AG04449 (cell line): ENCODE results near the gene VAT1L.

Experiments
- CTCF ChIA-PET: fragments of 350-600 bp; formaldehyde crosslinking; extraction: SDS; loops from one replicate; lab custom pipeline; 2021; ENCODE audit warnings: antibody characterized with exemption; lab: Yijun Ruan, JAX
- POLR2A ChIA-PET: fragments of 400-600, 350-600 bp; formaldehyde crosslinking; extraction: SDS; loops from one replicate; lab custom pipeline; 2020; ENCODE audit warnings: antibody characterized with exemption, inconsistent platforms; lab: Yijun Ruan, JAX
- DNase-seq: peaks from one replicate; pipeline ENCODE4 v3.0.0-alpha.2; 2010; ENCODE audit warnings: low read depth, low spot score
- H3K4me3 ChIP-seq: 2 replicates; pipeline ENCODE4 v1.5.1; 2011; ENCODE audit warnings: low read depth, mild to moderate bottlenecking, control low read depth, low read length
- TF ChIP-seq, protein P1 (sequence below): IDR thresholded peaks from one replicate; pipeline ENCODE4 v1.5.1; 2011; ENCODE audit warnings: mild to moderate bottlenecking, moderate library complexity, low read length, control low read depth, inconsistent platforms; ENCODE audit not compliant: insufficient read depth; ENCODE audit errors: missing control alignments

Gene VAT1L

DNA sequence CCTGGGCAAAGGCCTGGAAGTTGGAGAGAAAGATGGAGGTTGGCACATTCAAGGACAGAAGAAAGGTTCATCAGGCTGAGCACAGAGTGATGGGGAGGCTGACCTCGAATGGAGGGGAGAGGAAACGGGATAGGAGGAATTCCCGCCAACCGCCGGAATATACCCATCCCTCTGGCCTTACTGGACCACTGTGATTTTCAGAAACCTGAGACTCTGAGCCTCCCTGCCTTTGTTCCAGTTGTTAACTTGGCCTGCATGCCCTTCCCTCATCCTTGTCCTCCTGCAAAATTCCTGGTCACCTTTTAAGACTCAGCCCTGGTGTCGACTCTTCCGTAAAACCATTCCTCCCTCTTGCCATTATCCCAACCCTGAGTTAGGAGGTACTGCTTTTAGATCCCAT lies 107.6 kb downstream of the VAT1L start:
- ChIA-PET CTCF (no interaction called here), POLR2A (no interaction called here)
- TF ChIP-seq, protein P1, sequence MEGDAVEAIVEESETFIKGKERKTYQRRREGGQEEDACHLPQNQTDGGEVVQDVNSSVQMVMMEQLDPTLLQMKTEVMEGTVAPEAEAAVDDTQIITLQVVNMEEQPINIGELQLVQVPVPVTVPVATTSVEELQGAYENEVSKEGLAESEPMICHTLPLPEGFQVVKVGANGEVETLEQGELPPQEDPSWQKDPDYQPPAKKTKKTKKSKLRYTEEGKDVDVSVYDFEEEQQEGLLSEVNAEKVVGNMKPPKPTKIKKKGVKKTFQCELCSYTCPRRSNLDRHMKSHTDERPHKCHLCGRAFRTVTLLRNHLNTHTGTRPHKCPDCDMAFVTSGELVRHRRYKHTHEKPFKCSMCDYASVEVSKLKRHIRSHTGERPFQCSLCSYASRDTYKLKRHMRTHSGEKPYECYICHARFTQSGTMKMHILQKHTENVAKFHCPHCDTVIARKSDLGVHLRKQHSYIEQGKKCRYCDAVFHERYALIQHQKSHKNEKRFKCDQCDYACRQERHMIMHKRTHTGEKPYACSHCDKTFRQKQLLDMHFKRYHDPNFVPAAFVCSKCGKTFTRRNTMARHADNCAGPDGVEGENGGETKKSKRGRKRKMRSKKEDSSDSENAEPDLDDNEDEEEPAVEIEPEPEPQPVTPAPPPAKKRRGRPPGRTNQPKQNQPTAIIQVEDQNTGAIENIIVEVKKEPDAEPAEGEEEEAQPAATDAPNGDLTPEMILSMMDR, result no peak

DNA sequence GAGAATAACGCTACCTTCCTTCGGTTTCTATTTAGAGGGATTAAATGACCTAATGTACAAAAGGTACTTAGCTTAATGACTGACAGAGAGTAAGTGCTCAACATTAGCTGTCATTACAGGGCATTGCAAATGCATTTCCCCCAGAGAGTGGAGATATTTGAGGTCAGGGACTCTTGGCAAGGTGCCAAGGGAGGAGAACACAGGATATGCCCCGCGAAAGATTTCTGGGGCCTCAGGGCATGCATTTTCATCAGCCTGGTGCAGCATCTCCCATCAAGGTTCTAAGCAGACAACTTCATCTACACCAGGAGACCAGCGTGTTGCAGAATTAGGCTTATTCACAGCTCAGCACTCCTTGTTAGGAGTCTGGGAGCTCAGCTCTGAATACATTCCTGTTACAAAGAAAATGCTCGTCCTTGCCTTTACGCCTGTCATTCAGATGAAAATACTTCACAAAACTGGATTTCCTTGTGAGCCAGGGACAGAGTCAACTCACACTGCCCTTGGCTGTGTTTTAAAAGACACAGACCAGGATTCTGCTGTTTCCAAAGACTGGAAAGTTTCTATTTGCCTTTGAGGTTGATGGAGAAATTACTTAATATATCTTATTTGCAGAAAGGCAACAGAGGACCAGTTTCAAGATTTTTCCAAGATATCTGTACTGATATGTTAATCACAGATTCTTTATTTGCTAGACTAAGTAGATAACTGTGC lies 108.2 kb downstream of the VAT1L start:
- POLR2A ChIA-PET, result no interaction called here
- TF ChIP-seq, protein P1, result no peak
- CTCF ChIA-PET, result no interaction called here
- no peak overlapping the region for H3K4me3 ChIP-seq
- no peak for DNase-seq

More for the DNA sequence above, 107.6 kb downstream of the VAT1L start:
- no peak overlapping the region for H3K4me3 ChIP-seq
- no peak for DNase-seq

DNA sequence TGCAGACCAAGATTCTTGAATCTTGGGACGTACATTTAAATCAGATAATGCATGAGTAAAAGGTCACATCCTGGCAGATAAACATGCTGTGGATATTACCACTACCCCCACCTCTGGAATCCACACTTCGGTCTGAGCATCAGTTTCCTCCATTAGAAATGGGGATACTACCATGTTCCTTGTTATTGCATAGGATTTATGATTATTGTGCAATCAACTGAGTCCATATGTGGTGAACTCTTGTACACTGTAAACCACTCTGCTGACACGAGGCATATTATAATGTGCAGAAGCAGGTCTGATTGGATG lies 108.7 kb downstream of the VAT1L start:
- ChIA-PET POLR2A (no interaction called here), CTCF (no interaction called here)
- DNase-seq, result no peak
- H3K4me3 ChIP-seq, result no peak overlapping the region
- TF ChIP-seq, protein P1, result no peak

DNA sequence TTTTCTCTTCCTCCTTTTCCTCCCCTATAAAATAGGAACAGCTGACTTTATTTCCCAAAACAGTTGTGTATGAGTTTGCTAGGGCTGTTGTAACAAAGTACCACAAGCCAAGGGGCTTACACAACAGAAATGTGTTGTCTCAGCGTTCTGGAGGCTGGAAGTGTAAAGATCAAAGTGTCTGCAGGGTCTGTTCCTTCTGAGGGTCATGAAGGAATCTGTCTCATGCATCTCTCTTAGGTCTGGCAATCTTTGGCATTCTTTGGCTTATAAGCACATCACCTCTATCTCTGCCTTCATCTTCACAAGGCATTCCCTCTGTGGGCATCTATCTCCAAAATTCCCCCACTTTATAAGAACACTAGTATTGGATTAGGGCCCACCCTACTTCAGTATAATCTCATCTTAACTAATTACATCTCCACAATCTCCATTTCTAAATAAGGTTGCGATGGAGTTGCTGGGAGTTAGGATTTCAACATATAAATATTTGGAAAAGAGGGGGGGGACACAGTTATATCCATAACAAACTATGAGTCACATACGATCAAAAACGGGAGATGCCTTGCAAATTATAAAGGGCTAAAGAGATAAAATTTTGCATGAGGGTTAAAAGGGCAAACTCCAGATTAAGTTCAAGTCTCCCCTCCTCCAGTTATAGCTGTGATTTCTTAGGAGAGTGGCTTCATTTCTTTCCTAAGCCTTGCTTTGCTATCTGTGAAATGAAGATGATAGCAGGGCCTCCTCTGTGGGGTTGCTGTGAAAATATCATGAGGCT lies 109.7 kb downstream of the VAT1L start:
- POLR2A ChIA-PET, result no interaction called here
- CTCF ChIA-PET, result interaction anchor here (0.7 to 1.3 kb wide), 2 partner anchors 26 to 72 kb away, joined by 3 to 4 read pairs; no protein-coding TSS in a partner anchor
- H3K4me3 ChIP-seq, result no peak overlapping the region
- TF ChIP-seq, protein P1, result no peak
- DNase-seq, result no peak

DNA sequence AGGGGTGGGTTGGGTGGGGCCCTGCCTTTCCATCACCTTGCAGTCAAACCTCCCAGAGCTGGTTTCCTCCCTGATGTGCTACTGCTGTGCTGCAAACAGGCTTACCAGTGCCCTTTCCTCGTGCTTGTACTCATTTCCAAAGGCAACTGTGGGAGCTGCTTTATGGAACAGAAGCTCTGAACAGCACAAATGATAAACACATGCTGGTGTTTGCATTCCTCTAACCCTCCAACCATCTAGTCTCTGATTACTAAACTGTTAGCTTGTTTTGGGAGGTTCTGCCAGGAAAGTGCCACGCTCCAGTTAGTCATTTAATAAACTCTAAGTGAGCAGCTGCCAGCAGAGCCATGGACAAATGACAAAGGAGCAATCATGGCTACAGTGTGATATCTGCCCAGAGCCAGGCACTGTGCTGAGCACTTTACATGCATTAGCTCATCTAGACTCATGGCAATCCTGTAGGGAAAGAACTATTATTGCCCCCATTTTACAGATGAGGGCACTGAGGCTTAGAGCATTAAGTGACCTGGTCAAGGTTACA lies 110.4 kb downstream of the VAT1L start:
- H3K4me3 ChIP-seq, result no peak overlapping the region
- CTCF ChIA-PET, result interaction anchor here (0.7 to 1.3 kb wide), 2 partner anchors 25 to 71 kb away, joined by 3 to 4 read pairs; no protein-coding TSS in a partner anchor
- TF ChIP-seq, protein P1, result no peak
- POLR2A ChIA-PET, result interaction anchor here (0.6 kb wide), 1 partner anchor 25 kb away, joined by 3 read pairs; no protein-coding TSS in a partner anchor
- no peak for DNase-seq

DNA sequence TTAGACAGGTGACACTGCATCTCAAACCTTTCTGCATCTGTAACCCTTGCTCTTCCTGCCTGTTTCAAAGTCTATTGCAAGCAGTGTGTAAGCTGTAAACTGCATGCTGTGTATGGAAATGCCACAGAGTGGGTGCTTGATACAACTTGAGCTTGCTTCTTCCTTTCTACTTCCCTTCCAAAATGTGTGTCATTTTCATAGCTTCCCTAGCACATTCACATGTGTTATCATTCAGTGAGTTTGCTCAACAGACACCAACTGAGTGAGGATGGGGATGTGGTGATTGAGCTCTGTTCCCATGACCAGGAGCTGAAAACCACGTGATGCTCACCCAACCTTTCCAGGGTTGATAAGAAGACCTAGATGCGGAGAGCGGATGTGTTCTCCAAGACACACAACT lies 111.1 kb downstream of the VAT1L start:
- TF ChIP-seq, protein P1, result no peak
- no peak for DNase-seq
- no peak overlapping the region for H3K4me3 ChIP-seq
- CTCF ChIA-PET, result interaction anchor here (1.3 kb wide), 1 partner anchor 71 kb away, joined by 4 read pairs; no protein-coding TSS in a partner anchor
- POLR2A ChIA-PET, result interaction anchor here (0.6 kb wide), 1 partner anchor 25 kb away, joined by 3 read pairs; no protein-coding TSS in a partner anchor
